ENCODE results near the gene AKAP14. TPM values are rescaled to one million over a fixed set of nuclear protein-coding genes. Genes with fewer than 3 reads are reported as not detected.

Gene AKAP14
- total and polyA plus RNA-seq, 2 of the 8 experiments (the other 6 are each of a cell fraction or from before 2014, with no cell fraction given) = 0.79 to 1.3 TPM

GRCh38 chrX:119943185-119943988 is 47.7 kb downstream of the AKAP14 start, which contains the start of gene NKAP (continued):
- no peak for TF ChIP-seq ATF3 (IDR thresholded peaks at IDR 0.05; ENCODE audit: insufficient read depth, low read depth, low read length)
- no peak for TF ChIP-seq CBX5 (IDR thresholded peaks at IDR 0.05; ENCODE audit: low read depth, low read length)
- peak; percentile 71; the same call in 1 of the 2 replicates for TF ChIP-seq TAF1 (IDR thresholded peaks at IDR 0.05; ENCODE audit: low read depth, low read length)
